Measurements from ENCODE around the gene GNAL. TPM values are rescaled to one million over a fixed set of nuclear protein-coding genes. Genes with fewer than 3 reads are reported as not detected.

Gene GNAL
- total RNA-seq, 1 donor from 2014 or later, result 1.1 TPM

- Histone ChIP-seq H3K9me3 (replicated peaks) (peaks cover 7% of the 10 kb centered on the region), H3K4me1 (no peaks in the 10 kb centered on the region), H3K36me3 (no peaks in the 10 kb centered on the region), H3K27me3 (ENCODE audit: low read depth) (no peaks in the 10 kb centered on the region), H3K27ac (replicated peaks) (no peak overlapping the region), H3K4me3 (no peak overlapping the region)
- DNase-seq, result no peak
- no peak for TF ChIP-seq CTCF (IDR thresholded peaks at IDR 0.05; ENCODE audit: borderline replicate concordance)
- intact Hi-C loops (cut with micrococcal nuclease), result no loop called here
Measured at GRCh38 chr18:11821208-11821607, 132.1 kb downstream of the GNAL start.

GRCh38 chr18:11821643-11822237 lies 132.7 kb downstream of the GNAL start:
- Histone ChIP-seq H3K9me3 (replicated peaks) (peaks cover 7% of the 10 kb centered on the region), H3K27ac (replicated peaks) (no peak overlapping the region), H3K27me3 (ENCODE audit: low read depth) (no peaks in the 10 kb centered on the region), H3K4me3 (no peak overlapping the region), H3K4me1 (no peaks in the 10 kb centered on the region), H3K36me3 (no peaks in the 10 kb centered on the region)
- TF ChIP-seq CTCF (IDR thresholded peaks at IDR 0.05; ENCODE audit: borderline replicate concordance), result no peak
- no peak for DNase-seq
- intact Hi-C loops (cut with micrococcal nuclease), result no loop called here

GRCh38 chr18:11823545-11823944 lies 134.5 kb downstream of the GNAL start:
- no peak overlapping the region for H3K27ac ChIP-seq (replicated peaks)
- intact Hi-C loops (cut with micrococcal nuclease), result no loop called here
- TF ChIP-seq CTCF (IDR thresholded peaks at IDR 0.05; ENCODE audit: borderline replicate concordance), result no peak
- peaks cover 7% of the 10 kb centered on the region for H3K9me3 ChIP-seq (replicated peaks)
- no peaks in the 10 kb centered on the region for H3K36me3 ChIP-seq
- H3K4me1 ChIP-seq, result no peaks in the 10 kb centered on the region
- H3K4me3 ChIP-seq, result no peak overlapping the region
- no peak for DNase-seq
- H3K27me3 ChIP-seq (ENCODE audit: low read depth), result no peaks in the 10 kb centered on the region

- intact Hi-C loops (cut with micrococcal nuclease), result no loop called here
- H3K36me3 ChIP-seq, result no peaks in the 10 kb centered on the region
- TF ChIP-seq CTCF (IDR thresholded peaks at IDR 0.05; ENCODE audit: borderline replicate concordance), result no peak
Measured at GRCh38 chr18:11826836-11827235, 137.8 kb downstream of the GNAL start.

GRCh38 chr18:11828786-11829432 lies 139.8 kb downstream of the GNAL start:
- H3K27ac ChIP-seq (replicated peaks), result no peak overlapping the region
- intact Hi-C loops (cut with micrococcal nuclease), result no loop called here
- no peaks in the 10 kb centered on the region for H3K4me1 ChIP-seq
- H3K27me3 ChIP-seq (ENCODE audit: low read depth), result no peaks in the 10 kb centered on the region
- no peak overlapping the region for H3K4me3 ChIP-seq
- TF ChIP-seq CTCF (IDR thresholded peaks at IDR 0.05; ENCODE audit: borderline replicate concordance), result no peak
- no peak for DNase-seq
- H3K9me3 ChIP-seq (replicated peaks), result no peaks in the 10 kb centered on the region
- no peaks in the 10 kb centered on the region for H3K36me3 ChIP-seq

More at GRCh38 chr18:11826836-11827235, 137.8 kb downstream of the GNAL start:
- Histone ChIP-seq H3K4me3 (no peak overlapping the region), H3K4me1 (no peaks in the 10 kb centered on the region), H3K9me3 (replicated peaks) (no peaks in the 10 kb centered on the region), H3K27ac (replicated peaks) (no peak overlapping the region), H3K27me3 (ENCODE audit: low read depth) (no peaks in the 10 kb centered on the region)
- no peak for DNase-seq

Measured in left ventricle myocardium inferior (tissue), 1 donor.